Esophagus (tissue), 2 donors: ENCODE results near the gene SPEF1. TPM values are rescaled to one million over a fixed set of nuclear protein-coding genes. Genes with fewer than 3 reads are reported as not detected.

Experiments
- H3K27ac ChIP-seq, 2 donors: one replicate each; pipeline ENCODE4 v1.5.1; 2013; ENCODE audit warnings: low read depth in 2 of 2, mild to moderate bottlenecking in 2 of 2, inconsistent platforms in 1 of 2, low read length in 1 of 2, moderate library complexity in 1 of 2
- H3K27me3 ChIP-seq, 2 donors: one replicate each; pipeline ENCODE4 v1.6.1; 2013; ENCODE audit warnings: low read length in 2 of 2, control low read depth in 1 of 2, mild to moderate bottlenecking in 1 of 2; ENCODE audit not compliant: insufficient read depth in 2 of 2, control insufficient read depth in 1 of 2
- H3K36me3 ChIP-seq, 2 donors: one replicate each; pipeline ENCODE4 v1.6.1; 2013; ENCODE audit warnings: low read length in 1 of 2; ENCODE audit not compliant: control insufficient read depth in 2 of 2, insufficient read depth in 2 of 2
- H3K4me1 ChIP-seq, 2 donors: one replicate each; pipeline ENCODE4 v1.6.1; 2013; ENCODE audit warnings: low read length in 1 of 2; ENCODE audit not compliant: control insufficient read depth in 2 of 2, insufficient read depth in 2 of 2
- H3K4me3 ChIP-seq, 2 donors: one replicate each; pipeline ENCODE4 v1.5.1; 2013; ENCODE audit warnings: low read length in 2 of 2, mild to moderate bottlenecking in 2 of 2, low read depth in 1 of 2, moderate library complexity in 1 of 2
- H3K9me3 ChIP-seq, 2 donors: one replicate each; pipeline ENCODE4 v1.6.1; 2013; ENCODE audit warnings: mild to moderate bottlenecking in 2 of 2, low read depth in 1 of 2, low read length in 1 of 2, moderate library complexity in 1 of 2; ENCODE audit not compliant: control insufficient read depth in 2 of 2, insufficient read depth in 1 of 2
- WGBS, 2 donors: extraction: QIAGEN DNeasy Blood & Tissue Kit; methylation state at CpG; one replicate each; pipeline ENCODE4 v1.1.7; 2013; 5-methylcytosine and 5-hydroxymethylcytosine counted together
- polyA plus RNA-seq, 2 donors: library from polyadenylated mRNA; stranded (reverse); fragments of 200-250 nt; gene quantifications; one replicate each; pipeline ENCODE4 v1.2.3, GENCODE V29; 2013
- donor health status: healthy with polysubstance abuse.
- donor health status: Bipolar disorder and iron deficiency.

SPEF1 gene
- polyA plus RNA-seq, 2 donors: 0.07 to 0.08 TPM

- Histone ChIP-seq H3K4me3 (peak overlapping the region in 1 of 2 donors; percentile 3), H3K27ac (no peak overlapping the region), H3K4me1 (peaks cover under 1 to 10% of the 10 kb centered on the region in 2 donors), H3K9me3 (no peaks in the 10 kb centered on the region), H3K27me3 (no peaks in the 10 kb centered on the region), H3K36me3 (no peaks in the 10 kb centered on the region)
- WGBS, 2 donors: 29 to 40% methylated on average over 45 of the region's 45 CpGs
Observed at GRCh38 chr20:3744806-3745685, 36.2 kb downstream of the SPEF1 start.

- WGBS, 2 donors: 87 to 88% methylated on average over 1 of the region's 1 CpG
- Histone ChIP-seq H3K4me1 (peaks cover 0 to 4% of the 10 kb centered on the region in 2 donors), H3K27ac (no peak overlapping the region)
Observed at GRCh38 chr20:3744037-3744436, 37.2 kb downstream of the SPEF1 start.

GRCh38 chr20:3743251-3743650 is 38.0 kb downstream of the SPEF1 start:
- H3K4me3 ChIP-seq: no peak overlapping the region
- no peak overlapping the region for H3K27ac ChIP-seq
- WGBS, 2 donors: 71 to 90% methylated on average over 2 of the region's 2 CpGs
- H3K27me3 ChIP-seq: no peaks in the 10 kb centered on the region
- H3K9me3 ChIP-seq: no peaks in the 10 kb centered on the region
- peaks cover 0 to 6% of the 10 kb centered on the region in 2 donors for H3K4me1 ChIP-seq
- no peaks in the 10 kb centered on the region for H3K36me3 ChIP-seq

More at GRCh38 chr20:3744037-3744436, 37.2 kb downstream of the SPEF1 start:
- Histone ChIP-seq H3K36me3 (no peaks in the 10 kb centered on the region), H3K9me3 (no peaks in the 10 kb centered on the region), H3K27me3 (no peaks in the 10 kb centered on the region), H3K4me3 (no peak overlapping the region)

GRCh38 chr20:3741836-3742458 is 39.3 kb downstream of the SPEF1 start:
- Histone ChIP-seq H3K4me3 (no peak overlapping the region), H3K9me3 (no peaks in the 10 kb centered on the region), H3K36me3 (no peaks in the 10 kb centered on the region), H3K4me1 (peaks cover 0 to 6% of the 10 kb centered on the region in 2 donors), H3K27ac (no peak overlapping the region), H3K27me3 (no peaks in the 10 kb centered on the region)
- WGBS, 2 donors: 69 to 72% methylated on average over 7 of the region's 7 CpGs

- H3K27me3 ChIP-seq: no peaks in the 10 kb centered on the region
- H3K36me3 ChIP-seq: no peaks in the 10 kb centered on the region
- H3K27ac ChIP-seq: no peak overlapping the region
- 93% methylated on average over 15 of the region's 15 CpGs for WGBS, 2 donors
- H3K4me1 ChIP-seq: peaks cover 0 to 6% of the 10 kb centered on the region in 2 donors
- H3K4me3 ChIP-seq: no peak overlapping the region
- H3K9me3 ChIP-seq: no peaks in the 10 kb centered on the region
Observed at GRCh38 chr20:3740615-3741301, 40.5 kb downstream of the SPEF1 start.

GRCh38 chr20:3739926-3740451 is 41.3 kb downstream of the SPEF1 start:
- Histone ChIP-seq H3K4me1 (peaks cover 0 to 6% of the 10 kb centered on the region in 2 donors), H3K9me3 (no peaks in the 10 kb centered on the region), H3K36me3 (no peaks in the 10 kb centered on the region), H3K4me3 (no peak overlapping the region), H3K27ac (peak overlapping the region in 1 of 2 donors; percentile 4), H3K27me3 (no peaks in the 10 kb centered on the region)
- 75 to 79% methylated on average over 6 to 7 of the region's 7 CpGs for WGBS, 2 donors

GRCh38 chr20:3739054-3739925 is 42.0 kb downstream of the SPEF1 start:
- WGBS, 2 donors: 79 to 80% methylated on average over 19 of the region's 19 CpGs
- Histone ChIP-seq H3K27me3 (no peaks in the 10 kb centered on the region), H3K9me3 (no peaks in the 10 kb centered on the region), H3K4me1 (peaks cover 0 to 4% of the 10 kb centered on the region in 2 donors), H3K27ac (peak overlapping the region; percentile 4 to 32), H3K36me3 (no peaks in the 10 kb centered on the region), H3K4me3 (no peak overlapping the region)

- no peaks in the 10 kb centered on the region for H3K36me3 ChIP-seq
- no peak overlapping the region for H3K27ac ChIP-seq
- no peak overlapping the region for H3K4me3 ChIP-seq
- H3K9me3 ChIP-seq: no peaks in the 10 kb centered on the region
- no peaks in the 10 kb centered on the region for H3K27me3 ChIP-seq
- WGBS, 2 donors: 59 to 61% methylated on average over 11 of the region's 11 CpGs
- peaks cover 0 to 4% of the 10 kb centered on the region in 2 donors for H3K4me1 ChIP-seq
Observed at GRCh38 chr20:3738111-3739053, 42.9 kb downstream of the SPEF1 start.
